ENCODE data around the gene CD160. TPM values are rescaled to one million over a fixed set of nuclear protein-coding genes. Genes with fewer than 3 reads are reported as not detected.
"Not testable (repeated sequence)": the region's sequence is repeated elsewhere in the genome, so short reads cannot be mapped to it uniquely, and the experiment has no call there.

The CD160 gene
- total RNA-seq, 1 experiment from 2014 or later, result not detected

DNA sequence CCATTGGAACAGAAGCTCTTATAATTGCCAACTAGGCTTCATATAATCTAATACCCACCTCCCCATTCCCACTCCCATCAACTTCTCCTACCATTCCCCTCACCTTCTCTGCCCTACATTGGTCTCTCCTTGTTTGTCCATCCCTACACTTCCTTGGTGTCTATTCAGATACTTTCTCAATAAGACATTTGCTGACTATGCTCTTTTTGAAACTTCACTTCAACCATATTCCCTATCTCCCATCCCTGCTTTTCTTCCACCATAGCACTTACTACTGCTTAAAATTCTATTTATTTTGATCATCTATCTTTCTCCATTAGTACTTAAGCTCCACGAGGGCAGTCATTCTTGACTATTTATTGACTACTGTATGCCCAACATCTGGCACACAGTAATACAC lies 40.4 kb downstream of the CD160 start:
- POLR2A ChIA-PET, result no interaction called here
- intact Hi-C loops (cut with micrococcal nuclease; ENCODE audit: unreplicated experiment) (no loop called here), in situ Hi-C loops (cut with HindIII; ENCODE audit: low pct_unique_long_range_greater_than_20kb, low sequenced_read_pairs) (no loop called here)
- Histone ChIP-seq H3K36me3 (ENCODE audit: control insufficient read depth, insufficient read depth, low read length) (no peaks in the 10 kb centered on the region), H3K4me3 (ENCODE audit: low read depth in 2 of 2, low read length in 2 of 2) (no peak overlapping the region), H3K27ac (ENCODE audit: low read length) (no peak overlapping the region), H3K27me3 (ENCODE audit: control insufficient read depth, insufficient read depth, low read length) (no peaks in the 10 kb centered on the region), H3K4me1 (ENCODE audit: control insufficient read depth, insufficient read depth, low read length) (no peaks in the 10 kb centered on the region), H3K9me3 (ENCODE audit: control insufficient read depth, insufficient read depth, low read depth, low read length) (no peaks in the 10 kb centered on the region)
- DNase-seq (ENCODE audit: low read depth, low spot score) (no peak), ATAC-seq (no peak)
- TF ChIP-seq POLR2AphosphoS5 (IDR thresholded peaks at IDR 0.05; ENCODE audit: low read depth, low read length) (no peak), TCF7L2 (IDR thresholded peaks at IDR 0.05; ENCODE audit: low read depth, low read length) (no peak), SIN3A (IDR thresholded peaks at IDR 0.05; ENCODE audit: borderline replicate concordance, insufficient read depth, low read depth, low read length) (no peak)
- TF ChIP-seq, protein P1, sequence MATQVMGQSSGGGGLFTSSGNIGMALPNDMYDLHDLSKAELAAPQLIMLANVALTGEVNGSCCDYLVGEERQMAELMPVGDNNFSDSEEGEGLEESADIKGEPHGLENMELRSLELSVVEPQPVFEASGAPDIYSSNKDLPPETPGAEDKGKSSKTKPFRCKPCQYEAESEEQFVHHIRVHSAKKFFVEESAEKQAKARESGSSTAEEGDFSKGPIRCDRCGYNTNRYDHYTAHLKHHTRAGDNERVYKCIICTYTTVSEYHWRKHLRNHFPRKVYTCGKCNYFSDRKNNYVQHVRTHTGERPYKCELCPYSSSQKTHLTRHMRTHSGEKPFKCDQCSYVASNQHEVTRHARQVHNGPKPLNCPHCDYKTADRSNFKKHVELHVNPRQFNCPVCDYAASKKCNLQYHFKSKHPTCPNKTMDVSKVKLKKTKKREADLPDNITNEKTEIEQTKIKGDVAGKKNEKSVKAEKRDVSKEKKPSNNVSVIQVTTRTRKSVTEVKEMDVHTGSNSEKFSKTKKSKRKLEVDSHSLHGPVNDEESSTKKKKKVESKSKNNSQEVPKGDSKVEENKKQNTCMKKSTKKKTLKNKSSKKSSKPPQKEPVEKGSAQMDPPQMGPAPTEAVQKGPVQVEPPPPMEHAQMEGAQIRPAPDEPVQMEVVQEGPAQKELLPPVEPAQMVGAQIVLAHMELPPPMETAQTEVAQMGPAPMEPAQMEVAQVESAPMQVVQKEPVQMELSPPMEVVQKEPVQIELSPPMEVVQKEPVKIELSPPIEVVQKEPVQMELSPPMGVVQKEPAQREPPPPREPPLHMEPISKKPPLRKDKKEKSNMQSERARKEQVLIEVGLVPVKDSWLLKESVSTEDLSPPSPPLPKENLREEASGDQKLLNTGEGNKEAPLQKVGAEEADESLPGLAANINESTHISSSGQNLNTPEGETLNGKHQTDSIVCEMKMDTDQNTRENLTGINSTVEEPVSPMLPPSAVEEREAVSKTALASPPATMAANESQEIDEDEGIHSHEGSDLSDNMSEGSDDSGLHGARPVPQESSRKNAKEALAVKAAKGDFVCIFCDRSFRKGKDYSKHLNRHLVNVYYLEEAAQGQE (IDR thresholded peaks at IDR 0.05; ENCODE audit: insufficient read depth in 1 of 2, low read depth in 2 of 2, low read length in 1 of 2), result no peak
- TF ChIP-seq, protein P2, sequence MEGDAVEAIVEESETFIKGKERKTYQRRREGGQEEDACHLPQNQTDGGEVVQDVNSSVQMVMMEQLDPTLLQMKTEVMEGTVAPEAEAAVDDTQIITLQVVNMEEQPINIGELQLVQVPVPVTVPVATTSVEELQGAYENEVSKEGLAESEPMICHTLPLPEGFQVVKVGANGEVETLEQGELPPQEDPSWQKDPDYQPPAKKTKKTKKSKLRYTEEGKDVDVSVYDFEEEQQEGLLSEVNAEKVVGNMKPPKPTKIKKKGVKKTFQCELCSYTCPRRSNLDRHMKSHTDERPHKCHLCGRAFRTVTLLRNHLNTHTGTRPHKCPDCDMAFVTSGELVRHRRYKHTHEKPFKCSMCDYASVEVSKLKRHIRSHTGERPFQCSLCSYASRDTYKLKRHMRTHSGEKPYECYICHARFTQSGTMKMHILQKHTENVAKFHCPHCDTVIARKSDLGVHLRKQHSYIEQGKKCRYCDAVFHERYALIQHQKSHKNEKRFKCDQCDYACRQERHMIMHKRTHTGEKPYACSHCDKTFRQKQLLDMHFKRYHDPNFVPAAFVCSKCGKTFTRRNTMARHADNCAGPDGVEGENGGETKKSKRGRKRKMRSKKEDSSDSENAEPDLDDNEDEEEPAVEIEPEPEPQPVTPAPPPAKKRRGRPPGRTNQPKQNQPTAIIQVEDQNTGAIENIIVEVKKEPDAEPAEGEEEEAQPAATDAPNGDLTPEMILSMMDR (IDR thresholded peaks at IDR 0.05), result no peak
- CTCF ChIA-PET, result interaction anchor here (0.6 kb wide), 1 partner anchor 1180 kb away, joined by 3 read pairs; no protein-coding TSS in a partner anchor
- BruUV-seq (replicated peaks), result no TSS peak

DNA sequence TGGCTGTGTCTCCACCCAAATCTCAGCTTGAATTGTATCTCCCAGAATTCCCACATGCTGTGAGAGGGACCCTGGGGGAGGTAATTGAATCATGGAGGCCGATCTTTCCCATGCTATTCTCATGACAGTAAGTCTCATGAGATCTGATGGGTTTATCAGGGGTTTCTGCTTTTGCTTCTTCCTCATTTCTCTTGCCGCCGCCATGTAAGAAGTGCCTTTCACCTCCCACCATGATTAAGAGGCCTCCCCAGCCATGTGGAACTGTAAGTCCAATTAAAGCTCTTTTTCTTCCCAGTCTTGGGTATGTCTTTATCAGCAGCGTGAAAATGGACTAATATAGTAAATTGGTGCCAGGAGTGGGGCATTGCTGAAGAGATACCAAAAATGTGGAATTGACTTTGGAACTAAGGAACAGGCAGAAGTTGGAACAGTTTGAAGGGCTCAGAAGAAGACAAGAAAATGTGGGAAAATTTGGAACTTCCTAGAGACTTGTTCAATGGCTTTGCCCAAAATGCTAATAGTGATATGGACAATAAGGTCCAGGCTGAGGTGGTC lies 41.2 kb downstream of the CD160 start:
- ATAC-seq; H3K36me3 ChIP-seq (ENCODE audit: control insufficient read depth, insufficient read depth, low read length); H3K9me3 ChIP-seq (ENCODE audit: control insufficient read depth, insufficient read depth, low read depth, low read length); in situ Hi-C loops (cut with HindIII; ENCODE audit: low pct_unique_long_range_greater_than_20kb, low sequenced_read_pairs); BruUV-seq (replicated peaks); H3K4me1 ChIP-seq (ENCODE audit: control insufficient read depth, insufficient read depth, low read length); H3K4me3 ChIP-seq (ENCODE audit: low read depth in 2 of 2, low read length in 2 of 2); H3K27ac ChIP-seq (ENCODE audit: low read length); H3K27me3 ChIP-seq (ENCODE audit: control insufficient read depth, insufficient read depth, low read length); POLR2A ChIA-PET; DNase-seq (ENCODE audit: low read depth, low spot score); intact Hi-C loops (cut with micrococcal nuclease; ENCODE audit: unreplicated experiment): not testable (repeated sequence)
- CTCF ChIA-PET, result interaction anchor here (0.6 kb wide), 1 partner anchor 1180 kb away, joined by 3 read pairs; no protein-coding TSS in a partner anchor

DNA sequence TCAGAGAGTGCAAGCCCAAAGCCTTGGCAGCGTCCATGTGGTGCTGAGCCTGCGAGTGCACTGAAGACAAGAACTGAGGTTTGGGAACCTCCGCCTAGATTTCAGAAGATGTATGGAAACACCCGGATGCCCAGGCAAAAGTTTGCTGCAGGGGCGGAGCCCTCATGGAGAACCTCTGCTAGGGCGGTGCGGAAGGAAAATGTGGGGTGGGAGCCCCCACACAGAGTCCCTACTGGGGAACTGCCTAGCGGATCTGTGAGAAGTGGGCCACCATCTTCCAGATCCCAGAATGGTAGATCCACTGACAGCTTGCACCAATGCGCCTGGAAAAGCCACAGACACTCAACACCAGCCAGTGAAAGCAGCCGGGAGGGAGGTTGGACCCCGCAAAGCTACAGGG lies 42.2 kb downstream of the CD160 start:
- H3K4me1 ChIP-seq (ENCODE audit: control insufficient read depth, insufficient read depth, low read length); in situ Hi-C loops (cut with HindIII; ENCODE audit: low pct_unique_long_range_greater_than_20kb, low sequenced_read_pairs); DNase-seq (ENCODE audit: low read depth, low spot score): not testable (repeated sequence)

DNA sequence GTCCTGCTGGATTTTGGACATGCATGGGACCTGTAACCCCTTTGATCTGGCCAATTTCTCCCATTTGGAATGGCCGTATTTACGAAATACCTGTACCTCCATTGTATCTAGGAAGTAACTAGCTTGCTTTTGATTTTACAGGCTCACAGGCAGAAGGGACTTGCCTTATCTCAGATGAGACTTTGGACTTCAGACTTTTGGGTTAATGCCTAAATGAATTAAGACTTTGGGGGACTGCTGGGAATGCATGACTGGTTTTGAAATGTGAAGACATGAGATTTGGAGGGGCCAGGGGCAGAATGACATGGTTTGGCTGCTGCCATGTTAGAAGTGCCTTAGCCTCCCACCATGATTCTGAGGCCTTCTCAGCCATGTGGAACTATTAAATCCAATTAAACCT lies 42.7 kb downstream of the CD160 start:
- H3K27me3 ChIP-seq (ENCODE audit: control insufficient read depth, insufficient read depth, low read length); H3K4me3 ChIP-seq (ENCODE audit: low read depth in 2 of 2, low read length in 2 of 2); H3K4me1 ChIP-seq (ENCODE audit: control insufficient read depth, insufficient read depth, low read length); POLR2A ChIA-PET; in situ Hi-C loops (cut with HindIII; ENCODE audit: low pct_unique_long_range_greater_than_20kb, low sequenced_read_pairs); H3K27ac ChIP-seq (ENCODE audit: low read length); DNase-seq (ENCODE audit: low read depth, low spot score); H3K36me3 ChIP-seq (ENCODE audit: control insufficient read depth, insufficient read depth, low read length); H3K9me3 ChIP-seq (ENCODE audit: control insufficient read depth, insufficient read depth, low read depth, low read length); intact Hi-C loops (cut with micrococcal nuclease; ENCODE audit: unreplicated experiment); CTCF ChIA-PET; ATAC-seq: not testable (repeated sequence)
- BruUV-seq (replicated peaks), result TSS peak; percentile 43

More for the DNA sequence above, 42.2 kb downstream of the CD160 start:
- H3K9me3 ChIP-seq (ENCODE audit: control insufficient read depth, insufficient read depth, low read depth, low read length); H3K4me3 ChIP-seq (ENCODE audit: low read depth in 2 of 2, low read length in 2 of 2); intact Hi-C loops (cut with micrococcal nuclease; ENCODE audit: unreplicated experiment); H3K36me3 ChIP-seq (ENCODE audit: control insufficient read depth, insufficient read depth, low read length); H3K27me3 ChIP-seq (ENCODE audit: control insufficient read depth, insufficient read depth, low read length); POLR2A ChIA-PET; CTCF ChIA-PET; ATAC-seq; H3K27ac ChIP-seq (ENCODE audit: low read length); BruUV-seq (replicated peaks): not testable (repeated sequence)

DNA sequence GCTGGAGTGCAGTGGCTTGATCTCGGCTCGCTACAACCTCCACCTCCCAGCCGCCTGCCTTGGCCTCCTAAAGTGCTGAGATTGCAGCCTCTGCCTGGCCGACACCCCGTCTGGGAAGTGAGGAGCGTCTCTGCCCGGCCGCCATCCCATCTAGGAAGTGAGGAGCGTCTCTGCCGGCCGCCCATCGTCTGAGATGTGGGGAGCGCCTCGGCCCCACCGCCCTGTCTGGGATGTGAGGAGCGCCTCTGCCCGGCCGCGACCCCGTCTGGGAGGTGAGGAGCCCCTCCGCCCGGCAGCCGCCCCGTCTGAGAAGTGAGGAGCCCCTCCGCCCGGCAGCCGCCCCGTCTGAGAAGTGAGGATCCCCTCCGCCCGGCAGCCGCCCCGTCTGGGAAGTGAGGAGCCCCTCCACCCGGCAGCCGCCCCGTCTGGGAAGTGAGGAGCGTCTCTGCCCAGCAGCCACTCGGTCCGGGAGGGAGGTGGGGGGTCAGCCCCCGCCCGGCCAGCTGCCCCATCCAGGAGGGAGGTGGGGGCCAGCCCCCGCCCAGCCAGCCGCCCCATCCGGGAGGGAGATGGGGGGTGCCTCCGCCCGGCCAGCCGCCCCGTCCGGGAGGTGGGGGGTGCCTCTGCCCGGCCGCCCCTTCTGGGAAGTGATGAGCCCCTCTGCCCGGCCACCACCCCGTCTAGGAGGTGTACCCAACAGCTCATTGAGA lies 45.1 kb downstream of the CD160 start:
- in situ Hi-C loops (cut with HindIII; ENCODE audit: low pct_unique_long_range_greater_than_20kb, low sequenced_read_pairs); H3K36me3 ChIP-seq (ENCODE audit: control insufficient read depth, insufficient read depth, low read length); H3K27ac ChIP-seq (ENCODE audit: low read length); BruUV-seq (replicated peaks); POLR2A ChIA-PET; H3K9me3 ChIP-seq (ENCODE audit: control insufficient read depth, insufficient read depth, low read depth, low read length); H3K4me3 ChIP-seq (ENCODE audit: low read depth in 2 of 2, low read length in 2 of 2); H3K4me1 ChIP-seq (ENCODE audit: control insufficient read depth, insufficient read depth, low read length); H3K27me3 ChIP-seq (ENCODE audit: control insufficient read depth, insufficient read depth, low read length); intact Hi-C loops (cut with micrococcal nuclease; ENCODE audit: unreplicated experiment); DNase-seq (ENCODE audit: low read depth, low spot score); ATAC-seq; CTCF ChIA-PET: not testable (repeated sequence)
